Mesenchymal stem cell (in vitro differentiated cells and primary cell): Measurements from ENCODE around the gene TRMT11.
"Not testable (repeated sequence)": the region's sequence is repeated elsewhere in the genome, so short reads cannot be mapped to it uniquely, and the experiment has no call there.

Source experiments
- DNase-seq: peaks from one replicate; pipeline ENCODE4 v3.0.0-alpha.2; 2013
- H2AFZ ChIP-seq: one replicate; pipeline ENCODE4 v1.6.1; 2013; ENCODE audit warnings: low read depth, mild to moderate bottlenecking, control low read depth, inconsistent platforms, low read length, moderate library complexity
- H2AK5ac ChIP-seq: 2 replicates; pipeline ENCODE4 v1.6.1; 2013; ENCODE audit warnings: low read length, moderate library complexity, mild to moderate bottlenecking, inconsistent platforms; ENCODE audit not compliant: severe bottlenecking
- H2BK120ac ChIP-seq: one replicate; pipeline ENCODE4 v1.6.1; 2013; ENCODE audit warnings: low read depth, mild to moderate bottlenecking, inconsistent platforms, low read length, moderate library complexity
- H2BK12ac ChIP-seq, 2 experiments: one replicate each; pipeline ENCODE4 v1.6.1; 2013; ENCODE audit warnings: inconsistent platforms in 2 of 2, low read length in 2 of 2, mild to moderate bottlenecking in 2 of 2, moderate library complexity in 2 of 2, control low read depth in 1 of 2
- H2BK15ac ChIP-seq: one replicate; pipeline ENCODE4 v1.6.1; 2013; ENCODE audit warnings: mild to moderate bottlenecking, low read depth, inconsistent platforms; ENCODE audit not compliant: poor library complexity, severe bottlenecking
- H2BK5ac ChIP-seq: 2 replicates; pipeline ENCODE4 v1.6.1; 2013; ENCODE audit warnings: low read depth, mild to moderate bottlenecking, low read length, control low read depth, inconsistent platforms; ENCODE audit not compliant: poor library complexity, severe bottlenecking
- H3K14ac ChIP-seq, 2 experiments: one replicate each; pipeline ENCODE4 v1.6.1; 2013; ENCODE audit warnings: inconsistent platforms in 2 of 2, low read length in 2 of 2, control low read depth in 1 of 2, mild to moderate bottlenecking in 1 of 2, moderate library complexity in 1 of 2
- H3K18ac ChIP-seq, 2 experiments: one replicate each; pipeline ENCODE4 v1.6.1; 2013; ENCODE audit warnings: inconsistent platforms in 2 of 2, low read length in 2 of 2, control low read depth in 1 of 2, low read depth in 1 of 2, mild to moderate bottlenecking in 1 of 2
- H3K23ac ChIP-seq, 2 experiments: one replicate each; pipeline ENCODE4 v1.6.1; 2013; ENCODE audit warnings: inconsistent platforms in 2 of 2, low read length in 2 of 2, mild to moderate bottlenecking in 2 of 2, moderate library complexity in 2 of 2, control low read depth in 1 of 2
- H3K27ac ChIP-seq: 2 replicates; pipeline ENCODE4 v1.5.1; 2013; ENCODE audit warnings: mild to moderate bottlenecking, moderate library complexity, low read length, control low read depth, inconsistent platforms; ENCODE audit not compliant: poor library complexity, severe bottlenecking
- H3K27me3 ChIP-seq, 2 experiments: 2 replicates each; pipeline versions ENCODE4 v1.6.1 to v1.7.0; 2013; ENCODE audit warnings: low read length in 2 of 2, mild to moderate bottlenecking in 2 of 2, moderate library complexity in 2 of 2, control low read depth in 1 of 2, inconsistent platforms in 1 of 2; ENCODE audit not compliant: control insufficient read depth in 1 of 2, insufficient read depth in 1 of 2
- H3K36me3 ChIP-seq, 2 experiments: 2 replicates each; pipeline versions ENCODE4 v1.6.1 to v1.7.0; 2013; ENCODE audit warnings: low read length in 2 of 2, control low read depth in 1 of 2, inconsistent platforms in 1 of 2, low read depth in 1 of 2, mild to moderate bottlenecking in 1 of 2; ENCODE audit not compliant: insufficient read depth in 2 of 2, control insufficient read depth in 1 of 2
- H3K4ac ChIP-seq, 2 experiments: one replicate each; pipeline ENCODE4 v1.6.1; 2013; ENCODE audit warnings: inconsistent platforms in 2 of 2, low read length in 2 of 2, mild to moderate bottlenecking in 2 of 2, moderate library complexity in 2 of 2, control low read depth in 1 of 2, low read depth in 1 of 2
- H3K4me1 ChIP-seq: 2 replicates; pipeline ENCODE4 v1.6.1; 2013; ENCODE audit warnings: low read depth, low read length, control low read depth; ENCODE audit not compliant: control insufficient read depth, insufficient read depth
- H3K4me2 ChIP-seq: 2 replicates; pipeline ENCODE4 v1.6.1; 2013; ENCODE audit warnings: low read length, mild to moderate bottlenecking, inconsistent platforms; ENCODE audit not compliant: poor library complexity, severe bottlenecking
- H3K4me3 ChIP-seq, 2 experiments: 2 replicates each; pipeline versions ENCODE4 v1.5.1 to v1.7.0; 2013; ENCODE audit warnings: low read length in 2 of 2, mild to moderate bottlenecking in 2 of 2, control low read depth in 1 of 2, low read depth in 1 of 2; ENCODE audit not compliant: insufficient read depth in 1 of 2
- H3K79me1 ChIP-seq: replicated peaks from 2 replicates; pipeline ENCODE4 v1.6.1; 2013; ENCODE audit warnings: mild to moderate bottlenecking, control low read depth, low read length, inconsistent platforms; ENCODE audit not compliant: poor library complexity, severe bottlenecking
- H3K9ac ChIP-seq: 2 replicates; pipeline ENCODE4 v1.7.0; 2013; ENCODE audit warnings: mild to moderate bottlenecking, low read length, moderate library complexity
- H3K9me3 ChIP-seq: 2 replicates; pipeline ENCODE4 v1.7.0; 2013; ENCODE audit warnings: mild to moderate bottlenecking, low read length; ENCODE audit not compliant: control insufficient read depth
- H4K8ac ChIP-seq: one replicate; pipeline ENCODE4 v1.6.1; 2013; ENCODE audit warnings: inconsistent platforms, mild to moderate bottlenecking, low read length, moderate library complexity
- H4K91ac ChIP-seq: one replicate; pipeline ENCODE4 v1.6.1; 2013; ENCODE audit warnings: mild to moderate bottlenecking, low read length, inconsistent platforms
- WGBS: methylation state at CpG from one replicate; pipeline ENCODE4 v1.1.7; 2013; ENCODE audit warnings: mixed read lengths; 5-methylcytosine and 5-hydroxymethylcytosine counted together

The TRMT11 gene

DNA sequence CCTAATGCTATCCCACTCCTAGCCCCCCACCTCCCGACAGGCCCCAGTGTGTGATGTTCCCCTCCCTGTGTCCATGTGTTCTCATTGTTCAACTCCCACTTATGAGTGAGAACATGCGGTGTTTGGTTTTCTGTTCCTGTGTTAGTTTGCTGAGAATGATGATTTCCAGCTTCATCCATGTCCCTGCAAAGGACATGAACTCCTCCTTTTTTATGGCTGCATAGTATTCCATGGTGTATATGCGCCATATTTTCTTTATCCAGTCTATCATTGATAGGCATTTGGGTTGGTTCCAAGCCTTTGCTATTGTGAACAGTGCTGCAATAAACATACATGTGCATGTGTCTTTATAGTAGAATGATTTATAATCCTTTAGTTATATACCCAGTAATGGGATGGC is 71.7 kb downstream of the TRMT11 start:
- H4K8ac ChIP-seq, H3K4me2 ChIP-seq, H2AK5ac ChIP-seq, H3K18ac ChIP-seq, H2AFZ ChIP-seq, H3K36me3 ChIP-seq, H3K4me3 ChIP-seq, H3K4ac ChIP-seq, H3K27me3 ChIP-seq, H3K9ac ChIP-seq, H3K27ac ChIP-seq, H3K79me1 ChIP-seq, H2BK5ac ChIP-seq, H3K14ac ChIP-seq, H2BK15ac ChIP-seq, H4K91ac ChIP-seq, H3K4me1 ChIP-seq, DNase-seq, H2BK120ac ChIP-seq, H2BK12ac ChIP-seq, H3K9me3 ChIP-seq, H3K23ac ChIP-seq: not testable (repeated sequence)
- WGBS = no CpG with 5 or more reads among the region's 3 CpGs

GRCh38 chr6:126060400-126060799 is 74.1 kb downstream of the TRMT11 start:
- 93% methylated on average over 5 of the region's 5 CpGs for WGBS
- Histone ChIP-seq H2AFZ (no peak overlapping the region), H2BK12ac (peak overlapping the region in 1 of 2 experiments; percentile 29), H2BK120ac (no peak overlapping the region), H2AK5ac (no peak overlapping the region), H3K36me3 (peaks cover 0 to 8% of the 10 kb centered on the region in 2 experiments), H2BK15ac (no peak overlapping the region), H4K91ac (no peak overlapping the region), H2BK5ac (no peak overlapping the region), H3K4me3 (no peak overlapping the region), H3K4me1 (peaks cover 2% of the 10 kb centered on the region), H3K4ac (peak overlapping the region in 1 of 2 experiments; percentile 32), H3K9ac (no peak overlapping the region), H3K27me3 (no peaks in the 10 kb centered on the region), H3K9me3 (no peaks in the 10 kb centered on the region), H3K14ac (peak overlapping the region in 1 of 2 experiments; percentile 23), H3K4me2 (no peak overlapping the region), H3K23ac (no peak overlapping the region), H4K8ac (no peak overlapping the region), H3K79me1 (no peaks in the 10 kb centered on the region), H3K18ac (peak overlapping the region in 1 of 2 experiments; percentile 41), H3K27ac (no peak overlapping the region)
- no peak for DNase-seq

DNA sequence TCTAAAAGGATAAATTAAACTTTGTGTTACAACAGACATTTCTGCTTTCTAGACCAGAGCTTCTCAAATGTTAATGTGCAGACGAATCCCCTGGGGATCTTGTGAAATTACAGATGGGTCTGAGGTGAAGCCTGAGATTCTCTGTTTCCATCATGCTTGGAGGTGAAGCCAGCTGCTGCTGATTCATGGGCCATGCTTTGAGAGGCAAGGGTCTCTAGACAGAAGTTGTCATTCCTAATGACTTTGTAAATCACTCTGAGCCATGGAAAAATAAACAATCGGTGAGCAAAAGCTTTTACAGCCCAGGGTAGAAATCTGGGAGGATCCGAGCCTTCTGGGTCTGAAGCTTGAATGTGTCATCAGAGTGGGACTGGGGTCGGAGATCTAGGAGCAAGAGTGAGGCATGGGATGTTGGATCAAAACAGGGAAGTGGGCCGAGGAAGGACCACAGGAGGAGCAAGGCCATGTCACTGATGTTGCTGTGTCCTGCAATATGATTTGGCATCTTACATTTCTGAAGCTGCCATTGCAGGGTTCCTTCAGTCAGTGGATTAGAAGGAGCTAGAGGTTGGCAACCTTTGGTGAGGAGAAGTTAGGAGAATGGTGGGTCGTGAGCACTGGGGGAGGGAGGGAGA is 77.3 kb downstream of the TRMT11 start:
- H2BK120ac ChIP-seq = no peak overlapping the region
- H3K23ac ChIP-seq = no peak overlapping the region
- H3K9me3 ChIP-seq = no peaks in the 10 kb centered on the region
- peak overlapping the region; percentile 62 for H4K8ac ChIP-seq
- no peak overlapping the region for H3K4me2 ChIP-seq
- no peak overlapping the region for H3K9ac ChIP-seq
- peak overlapping the region in 1 of 2 experiments; percentile 47 for H3K4ac ChIP-seq
- peak overlapping the region; percentile 72 to 83 for H3K18ac ChIP-seq
- no peaks in the 10 kb centered on the region for H3K27me3 ChIP-seq
- DNase-seq = peak; percentile 76
- H3K4me1 ChIP-seq = peaks cover 2% of the 10 kb centered on the region
- H3K79me1 ChIP-seq = no peaks in the 10 kb centered on the region
- H3K4me3 ChIP-seq = no peak overlapping the region
- no peak overlapping the region for H4K91ac ChIP-seq
- no peak overlapping the region for H2AK5ac ChIP-seq
- no peak overlapping the region for H2BK15ac ChIP-seq
- WGBS = 14% methylated on average over 6 of the region's 6 CpGs
- no peak overlapping the region for H3K27ac ChIP-seq
- peak overlapping the region; percentile 7 to 32 for H2BK12ac ChIP-seq
- no peak overlapping the region for H2BK5ac ChIP-seq
- peaks cover 0 to 8% of the 10 kb centered on the region in 2 experiments for H3K36me3 ChIP-seq
- H3K14ac ChIP-seq = no peak overlapping the region
- H2AFZ ChIP-seq = no peak overlapping the region

GRCh38 chr6:126064257-126064747 is 78.0 kb downstream of the TRMT11 start:
- Histone ChIP-seq H2BK12ac (peak overlapping the region in 1 of 2 experiments; percentile 6), H3K23ac (no peak overlapping the region), H4K91ac (peak overlapping the region; percentile 14), H2BK120ac (no peak overlapping the region), H2AFZ (no peak overlapping the region), H3K4me2 (no peak overlapping the region), H2BK5ac (no peak overlapping the region), H3K79me1 (no peaks in the 10 kb centered on the region), H3K9me3 (no peaks in the 10 kb centered on the region), H4K8ac (peak overlapping the region; percentile 28), H3K14ac (no peak overlapping the region), H3K27ac (no peak overlapping the region), H3K18ac (peak overlapping the region; percentile 53 to 83), H3K9ac (no peak overlapping the region), H3K36me3 (peaks cover 0 to 8% of the 10 kb centered on the region in 2 experiments), H3K4me1 (peaks cover 2% of the 10 kb centered on the region), H2BK15ac (peak overlapping the region; percentile 52), H3K27me3 (no peaks in the 10 kb centered on the region), H2AK5ac (no peak overlapping the region), H3K4me3 (no peak overlapping the region), H3K4ac (no peak overlapping the region)
- WGBS = 46% methylated on average over 3 of the region's 4 CpGs
- peak; percentile 18 for DNase-seq
